Measurements from ENCODE around the gene MRPL10. TPM values are rescaled to one million over a fixed set of nuclear protein-coding genes. Genes with fewer than 3 reads are reported as not detected.
A peak's percentile ranks its signal among the peaks of the same experiment; 100 is the strongest.

MRPL10 gene
- total RNA-seq, 1 donor from 2014 or later: 29.6 TPM

GRCh38 chr17:47860386-47860785 is 29.0 kb upstream of the MRPL10 start:
- DNase-seq (ENCODE audit: low read depth, low spot score): no peak

DNA sequence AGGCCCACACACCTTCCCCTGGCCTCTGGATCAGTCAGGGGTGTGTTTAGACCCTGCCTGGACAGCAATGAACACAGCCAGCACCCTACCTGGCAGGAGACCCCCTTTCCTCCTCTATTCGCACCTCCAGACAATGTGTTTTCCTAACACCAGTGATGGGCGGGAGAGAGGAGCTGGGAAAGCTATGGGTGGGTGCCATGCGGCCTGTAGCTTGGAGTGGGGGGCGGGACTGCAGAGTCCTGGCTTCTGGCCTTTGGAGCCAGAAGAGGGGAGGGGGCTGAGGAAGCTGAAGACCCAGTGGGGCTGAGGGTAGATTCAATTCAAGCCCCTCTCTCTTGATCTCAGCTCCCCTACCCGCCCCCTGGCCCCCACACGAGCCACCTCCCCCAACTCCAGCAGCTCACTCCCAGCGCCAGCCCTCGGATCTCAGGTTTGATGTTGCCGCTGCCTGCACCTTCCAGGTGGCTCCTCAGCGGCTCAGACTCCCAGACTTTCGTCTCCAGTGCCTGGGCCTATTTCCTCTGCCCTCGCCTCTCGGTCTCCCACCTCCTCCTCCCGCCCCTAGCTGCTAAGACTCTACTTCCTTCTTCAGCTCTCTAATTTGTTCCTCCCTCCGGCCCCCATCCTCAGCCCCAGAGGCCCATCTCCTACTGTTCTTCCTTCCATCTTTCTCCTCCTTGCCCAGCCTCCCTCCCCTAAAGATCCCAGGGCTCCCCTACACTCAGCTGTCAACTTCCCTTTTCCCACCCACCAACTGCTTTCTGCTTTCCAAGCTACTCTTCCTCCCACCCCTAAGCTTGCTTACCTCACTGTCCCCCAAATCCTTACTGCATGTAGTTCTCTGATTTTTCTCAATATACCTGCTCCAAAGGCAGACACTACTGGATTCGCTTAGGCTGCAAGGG is 26.5 kb upstream of the MRPL10 start:
- no peak for DNase-seq (ENCODE audit: low read depth, low spot score)

- no peak for DNase-seq (ENCODE audit: low read depth, low spot score)
Measured at GRCh38 chr17:47856830-47857229, 25.5 kb upstream of the MRPL10 start.

DNA sequence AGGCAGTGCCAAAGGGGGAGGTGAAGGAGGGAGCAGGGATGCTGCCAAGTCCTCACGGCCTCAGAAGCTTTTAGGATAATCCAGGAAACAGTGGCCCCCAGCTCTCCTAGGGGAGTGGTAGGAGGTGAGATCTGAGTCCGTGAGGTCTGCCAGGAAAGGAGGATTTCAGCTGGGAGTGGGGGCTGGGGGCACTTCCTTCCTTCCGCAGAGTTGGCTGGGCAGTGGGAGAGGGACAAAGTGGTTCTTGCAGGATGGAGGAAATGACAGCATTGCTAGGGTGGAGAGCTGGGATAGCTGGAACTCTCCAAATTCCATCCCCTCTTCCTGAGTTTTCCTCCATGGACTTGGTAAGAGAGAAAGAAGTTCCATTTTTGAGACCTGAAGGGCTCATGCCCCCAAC is 24.4 kb upstream of the MRPL10 start:
- DNase-seq (ENCODE audit: low read depth, low spot score): no peak

DNA sequence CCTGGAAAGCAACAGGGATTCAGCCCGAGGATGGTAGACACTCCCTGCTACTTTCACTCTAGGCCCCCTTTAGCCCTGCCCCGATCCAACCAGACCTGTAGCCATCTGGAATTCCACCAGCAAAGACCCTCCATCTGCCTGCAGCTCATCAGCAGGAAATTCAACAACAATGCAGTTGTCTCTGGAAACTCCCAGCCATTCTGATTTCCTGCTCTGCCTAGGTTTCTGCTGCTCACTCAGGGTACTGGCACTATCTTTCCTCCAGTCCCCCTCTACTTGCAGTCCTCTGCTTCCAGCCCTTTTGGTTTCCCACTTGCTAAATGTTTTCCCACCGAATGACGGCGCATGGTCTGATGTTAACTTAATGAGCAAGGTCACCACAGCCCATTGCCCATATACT is 22.3 kb upstream of the MRPL10 start:
- no peak for DNase-seq (ENCODE audit: low read depth, low spot score)

DNA sequence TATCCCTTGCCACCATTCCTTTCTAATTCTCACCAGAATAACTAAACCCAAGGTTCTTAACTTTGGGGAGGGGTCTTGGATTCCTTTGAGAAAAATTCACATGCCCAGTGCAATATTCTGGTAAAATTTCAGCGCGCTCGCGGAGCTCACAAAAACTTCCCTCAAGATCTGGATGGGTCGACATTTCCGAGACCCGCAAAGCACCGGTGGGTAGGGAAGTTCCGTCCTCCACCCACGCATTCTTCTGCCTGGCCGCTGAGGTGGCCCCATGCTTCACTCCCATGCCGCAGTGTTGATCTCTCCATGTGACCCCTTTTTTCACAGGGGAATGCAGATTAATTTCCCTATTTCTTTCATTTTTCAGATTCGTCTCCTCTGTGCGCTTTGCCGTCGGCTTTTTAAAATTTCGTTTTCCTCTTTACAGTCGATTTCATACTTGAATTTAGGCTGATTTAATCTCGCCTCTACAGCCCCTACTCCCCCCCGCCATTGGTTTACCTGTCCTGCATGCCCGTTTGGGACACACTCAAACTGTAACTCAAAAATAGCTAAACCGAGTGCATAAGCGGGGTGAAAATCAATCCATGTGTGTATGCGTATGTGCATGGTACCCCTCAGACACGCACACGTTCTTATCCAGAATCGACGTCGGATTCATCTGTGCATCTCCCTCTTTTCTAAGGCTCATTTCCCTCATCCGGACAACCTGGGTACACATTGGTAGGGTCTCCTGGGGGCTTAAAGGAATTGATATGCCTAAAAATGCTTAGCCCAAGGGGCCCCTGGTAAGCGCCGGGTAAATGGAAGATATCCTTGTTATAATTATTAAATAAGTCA is 21.0 kb upstream of the MRPL10 start:
- DNase-seq (ENCODE audit: low read depth, low spot score): no peak

GRCh38 chr17:47851764-47852112 is 20.4 kb upstream of the MRPL10 start:
- DNase-seq (ENCODE audit: low read depth, low spot score): no peak

DNA sequence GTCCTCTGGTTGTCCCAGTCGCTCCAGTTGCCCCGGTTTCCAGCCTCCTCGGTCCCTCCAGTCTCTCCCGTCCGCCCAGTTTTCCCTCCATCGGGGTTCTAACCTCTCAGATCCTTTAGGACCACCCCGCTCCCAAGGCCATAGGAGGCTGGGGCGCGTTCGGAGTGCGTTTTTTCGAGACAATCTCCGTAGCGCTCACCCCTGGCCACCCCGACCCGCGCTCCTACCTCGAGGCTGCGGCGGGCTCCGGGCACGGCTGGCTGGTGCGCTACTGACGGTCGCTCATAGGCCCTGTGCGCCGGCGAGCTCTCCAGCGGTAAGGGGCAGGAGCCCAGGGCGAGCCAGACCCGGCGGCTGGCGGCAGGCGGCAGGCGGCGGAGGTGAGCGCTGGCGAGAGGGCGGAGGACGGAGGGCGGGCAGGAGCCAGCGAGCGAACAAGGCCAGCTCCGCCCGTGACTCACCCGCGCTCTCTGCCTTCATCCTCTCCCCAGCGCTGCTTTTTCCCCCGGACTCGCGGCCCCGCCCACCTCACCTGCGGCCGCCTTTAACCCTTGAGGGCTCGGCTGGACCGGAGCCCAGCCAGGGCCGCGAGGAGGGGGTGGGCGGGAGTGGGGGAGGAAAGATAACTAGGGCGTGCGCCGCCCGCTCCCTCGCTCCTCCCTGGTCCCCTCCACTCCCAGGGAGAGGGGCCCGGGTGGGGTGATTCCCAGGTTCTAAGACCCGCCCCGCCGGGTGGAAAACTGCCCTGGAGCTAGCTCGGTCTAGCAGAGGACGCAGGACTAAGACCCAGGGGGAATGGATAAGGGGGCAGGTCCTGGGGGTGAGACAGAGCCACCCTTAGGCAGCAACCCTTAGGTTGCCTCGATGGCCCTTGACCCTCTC is 19.6 kb upstream of the MRPL10 start, which contains the start of gene SP6:
Gene SP6 (minus strand): TSS at position 472 of the 882 bp plus-strand sequence. CDS start 2,734 bp downstream, outside the sequence.
- no peak for DNase-seq (ENCODE audit: low read depth, low spot score)

GRCh38 chr17:47850373-47850691 is 19.0 kb upstream of the MRPL10 start:
- DNase-seq (ENCODE audit: low read depth, low spot score): no peak

GRCh38 chr17:47848198-47848513 is 16.8 kb upstream of the MRPL10 start:
- DNase-seq (ENCODE audit: low read depth, low spot score): no peak

GRCh38 chr17:47847341-47848197 is 16.2 kb upstream of the MRPL10 start:
- no peak for DNase-seq (ENCODE audit: low read depth, low spot score)

- no peak for DNase-seq (ENCODE audit: low read depth, low spot score)
Measured at GRCh38 chr17:47846716-47847340, 15.5 kb upstream of the MRPL10 start.

DNA sequence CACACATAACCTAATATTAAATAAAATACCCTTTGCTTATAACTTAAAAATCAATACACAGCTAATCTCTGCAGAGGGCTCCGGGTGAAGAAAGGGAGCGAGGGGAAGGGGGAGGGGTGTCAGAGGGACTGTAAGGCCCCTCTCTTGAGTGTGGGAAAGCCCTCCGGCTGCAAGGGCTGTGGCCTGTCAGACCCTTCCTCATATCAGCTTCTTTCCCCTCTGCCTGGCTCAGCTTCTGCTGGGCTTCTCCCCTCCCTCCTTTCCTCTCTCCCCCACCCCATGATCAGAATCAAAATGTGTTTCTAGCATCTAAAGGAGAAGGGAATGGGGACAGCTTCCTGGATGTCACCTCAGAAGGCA is 14.4 kb upstream of the MRPL10 start:
- no peak for DNase-seq (ENCODE audit: low read depth, low spot score)

GRCh38 chr17:47844814-47845715 is 13.7 kb upstream of the MRPL10 start:
- no peak for DNase-seq (ENCODE audit: low read depth, low spot score)

DNA sequence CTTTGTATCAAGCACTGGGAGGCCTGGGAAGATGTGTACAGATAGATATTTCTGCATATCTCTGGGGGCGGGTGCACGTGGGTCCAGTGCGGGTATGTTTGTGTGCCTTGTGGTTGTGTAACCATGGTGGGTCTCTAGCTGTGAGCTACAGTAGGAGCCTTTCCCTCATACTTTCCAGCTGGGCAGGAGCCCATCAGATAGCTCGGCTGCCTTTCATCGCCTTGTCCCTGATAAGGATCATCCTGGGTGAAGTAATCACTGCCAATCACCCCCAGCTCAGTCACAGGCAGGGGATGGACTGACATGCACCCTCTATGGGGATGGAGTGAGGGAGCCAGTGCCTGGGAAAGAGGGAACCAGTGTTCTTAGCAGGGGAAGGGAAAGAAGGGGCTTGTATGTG is 12.9 kb upstream of the MRPL10 start:
- no peak for DNase-seq (ENCODE audit: low read depth, low spot score)

DNA sequence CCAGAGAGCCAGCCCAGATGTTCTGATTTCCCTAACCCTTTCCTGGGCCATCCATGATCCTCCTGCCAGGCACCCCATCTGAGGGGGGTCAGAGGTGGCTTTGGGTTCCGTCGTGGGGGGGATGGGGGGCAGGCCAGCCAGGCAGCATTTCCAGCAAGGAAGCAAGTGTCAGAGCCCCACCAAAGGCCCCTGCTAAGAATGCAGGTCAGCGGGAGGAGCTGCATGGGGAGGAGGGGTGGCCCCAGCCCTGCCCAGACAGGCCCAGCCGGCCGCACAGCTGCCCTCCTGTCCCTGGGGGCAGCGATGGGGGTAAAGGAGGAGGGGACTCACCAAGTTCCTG is 12.0 kb upstream of the MRPL10 start:
- no peak for DNase-seq (ENCODE audit: low read depth, low spot score)

DNA sequence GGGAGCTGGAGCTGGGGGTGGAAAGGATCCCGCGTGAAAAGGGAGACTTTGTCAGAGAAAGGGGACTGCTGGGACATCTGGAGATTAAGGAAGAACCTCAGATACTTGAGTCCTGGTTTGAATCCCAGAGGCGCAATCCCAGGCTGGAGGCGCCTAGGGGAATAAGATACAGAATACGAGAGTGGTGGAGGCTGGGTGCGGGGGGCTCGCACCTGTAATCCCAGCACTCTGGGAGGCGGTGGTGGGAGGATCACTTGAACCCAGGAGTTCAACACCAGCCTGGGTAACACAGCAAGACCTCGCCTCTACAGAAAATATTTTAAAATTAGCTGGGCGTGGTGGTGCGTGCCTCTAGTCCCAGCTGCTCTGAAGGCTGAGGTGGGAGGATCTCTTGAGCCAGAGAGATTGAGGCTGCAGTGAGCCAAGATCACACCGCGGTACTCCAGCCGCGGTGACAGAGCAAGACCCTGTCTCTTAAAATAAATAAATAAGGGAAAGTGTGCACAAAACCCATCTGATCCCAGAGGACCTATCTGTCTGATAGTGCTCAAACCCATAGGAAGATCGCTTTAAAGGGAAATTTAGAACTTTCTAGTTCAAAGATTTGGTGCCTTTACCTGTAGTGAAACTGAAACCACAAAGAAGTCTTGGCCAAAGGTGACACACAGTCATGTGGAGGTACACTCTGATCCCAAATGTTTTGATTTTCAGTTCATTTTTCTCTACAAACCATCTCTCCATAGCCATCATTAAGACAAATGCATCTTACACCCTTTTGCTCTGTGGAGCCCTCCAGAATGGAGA is 10.3 kb upstream of the MRPL10 start:
- DNase-seq (ENCODE audit: low read depth, low spot score): no peak

DNA sequence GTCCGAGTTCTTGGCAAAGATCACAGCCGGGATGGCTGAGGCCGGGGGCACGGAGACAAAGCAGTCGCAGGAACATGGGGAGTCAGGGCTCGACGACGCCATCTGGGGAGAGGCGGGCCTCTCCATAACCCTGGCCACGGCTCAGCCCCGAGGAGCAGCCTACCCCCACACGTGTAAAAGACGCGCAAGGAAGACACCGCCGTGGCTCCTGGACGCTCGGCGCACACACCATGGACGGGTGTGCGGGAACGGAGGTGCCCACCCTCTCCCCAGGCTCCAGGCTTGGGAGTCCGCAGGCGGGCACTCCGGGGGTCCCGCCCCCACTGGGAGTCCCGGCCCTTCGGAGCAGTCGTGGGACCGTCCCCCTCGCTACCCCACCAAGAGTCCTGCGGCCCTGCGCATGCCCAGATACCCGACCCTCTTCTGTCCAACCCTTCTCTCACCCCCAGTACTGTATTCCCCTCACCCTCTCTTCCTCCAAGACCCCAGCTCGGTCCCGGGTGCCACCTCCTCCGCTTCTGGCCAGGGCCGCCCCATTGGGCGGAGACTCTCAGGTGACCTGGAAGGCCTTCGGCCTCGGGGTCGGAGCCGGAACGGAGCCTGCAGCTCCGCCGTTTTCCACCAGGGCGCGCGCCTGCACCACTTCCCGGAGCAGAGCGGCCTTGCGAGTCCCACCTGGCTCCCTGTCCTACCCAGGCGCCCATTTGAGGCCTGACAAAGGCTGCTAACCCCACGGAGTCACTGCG is 9.6 kb upstream of the MRPL10 start, which contains the start of gene SCRN2:
Gene SCRN2 (minus strand): TSS at position 532 of the 746 bp plus-strand sequence. CDS start 430 bp downstream, at position 102.
- DNase-seq (ENCODE audit: low read depth, low spot score): peak; percentile 44

Measured in pulmonary artery endothelial cell (primary cell).